IMR-90 (cell line): ENCODE results near the gene NAP1L2.

Experiments
- BHLHE40 ChIP-seq: fragments of 150-350 bp; IDR thresholded peaks from 2 replicates; pipeline ENCODE4 v1.6.1; 2016; ENCODE audit warnings: mild to moderate bottlenecking, low read depth, low read length
- CTCF ChIP-seq: conservative IDR thresholded peaks from 2 replicates; pipeline ENCODE4 v1.5.1; 2012; ENCODE audit warnings: mild to moderate bottlenecking, low read depth, low read length, improper control_type of control experiment
- MAFK ChIP-seq: IDR thresholded peaks from 2 replicates; pipeline ENCODE4 v1.6.1; 2012; ENCODE audit warnings: low read depth, low read length, improper control_type of control experiment
- POLR2A ChIP-seq: IDR thresholded peaks from 2 replicates; pipeline ENCODE4 v1.6.1; 2012; ENCODE audit warnings: mild to moderate bottlenecking, low read depth, low read length
- RAD21 ChIP-seq: IDR thresholded peaks from 2 replicates; pipeline ENCODE4 v1.6.1; 2012; ENCODE audit warnings: low read length, improper control_type of control experiment
- SMC3 ChIP-seq: fragments of 150-350 bp; IDR thresholded peaks from 2 replicates; pipeline ENCODE4 v1.6.1; 2016; ENCODE audit warnings: low read depth, mild to moderate bottlenecking, antibody characterized with exemption, low read length, moderate library complexity

- TF ChIP-seq RAD21 (no peak), CTCF (no peak), BHLHE40 (no peak), MAFK (no peak), POLR2A (no peak), SMC3 (no peak)
These were observed 32.0 kb downstream of the NAP1L2 start for GRCh38 chrX:73182502-73183114.
